OCI-M1 (cell line): ENCODE measurements around the gene ZNHIT3.
A peak's percentile ranks its signal among the peaks of the same experiment; 100 is the strongest.

Source experiments
- DNase-seq: peaks from one replicate; lab custom pipeline; 2025; lab: John Stamatoyannopoulos, UW

Gene ZNHIT3

DNA sequence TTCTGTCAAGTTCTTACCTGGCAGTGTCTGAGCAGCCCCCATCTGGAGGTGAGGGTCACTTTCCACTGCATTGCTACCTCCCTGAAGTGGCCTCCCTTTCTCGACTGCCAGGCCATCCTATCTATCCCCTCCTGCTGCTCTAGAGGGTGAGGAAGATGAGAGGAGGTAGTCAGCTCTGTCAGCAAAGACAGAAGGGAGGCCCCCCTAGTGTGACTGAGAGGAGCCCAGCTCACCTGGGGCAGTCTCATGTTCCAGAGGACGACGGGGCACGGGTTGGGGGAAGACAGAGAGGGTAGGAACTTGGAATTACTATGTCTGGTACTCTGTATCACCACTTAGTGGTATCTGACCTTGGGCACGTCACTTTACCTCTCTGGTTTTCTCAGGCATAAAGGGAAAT lies 26.2 kb downstream of the ZNHIT3 start:
- DNase-seq, result no peak

DNA sequence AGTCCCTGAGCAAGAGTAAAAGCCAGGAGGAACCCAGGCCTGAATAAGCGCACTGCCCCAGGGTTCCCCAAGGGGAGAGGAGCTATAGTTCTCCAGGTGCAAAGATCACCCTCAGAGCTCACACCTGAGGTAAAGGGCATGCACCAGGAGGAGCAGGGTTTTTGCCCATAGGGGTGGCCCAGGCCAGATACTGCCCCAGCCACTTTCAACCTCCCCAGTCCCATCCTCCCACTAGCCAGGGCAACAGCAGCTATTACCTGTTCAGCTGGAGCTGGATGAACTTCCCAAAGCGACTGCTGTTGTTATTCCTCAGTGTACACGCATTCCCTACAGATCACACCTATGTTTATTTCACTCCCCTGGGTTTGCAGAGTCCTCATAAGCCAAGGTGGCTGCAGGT lies 28.4 kb downstream of the ZNHIT3 start:
- DNase-seq, result no peak

DNA sequence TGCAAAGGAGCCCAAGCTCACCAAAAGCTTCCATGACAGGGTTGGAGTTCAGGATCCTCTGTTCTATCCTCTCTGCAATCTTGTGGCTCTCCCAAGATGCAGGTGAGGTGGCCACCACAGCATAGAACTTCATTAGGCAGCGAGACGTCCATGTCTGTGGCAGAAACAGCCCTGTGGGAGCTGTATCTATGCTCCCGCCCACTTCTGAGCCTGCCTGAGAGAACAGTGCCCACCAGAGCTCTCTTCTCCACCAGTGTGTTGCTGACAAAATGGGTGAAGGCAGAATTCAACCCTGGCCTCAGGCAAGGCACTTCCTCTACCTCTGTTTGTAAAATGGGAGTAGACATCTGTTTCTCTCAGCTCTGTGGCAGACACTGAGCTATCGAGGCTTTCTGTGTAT lies 29.4 kb downstream of the ZNHIT3 start:
- DNase-seq, result no peak

DNA sequence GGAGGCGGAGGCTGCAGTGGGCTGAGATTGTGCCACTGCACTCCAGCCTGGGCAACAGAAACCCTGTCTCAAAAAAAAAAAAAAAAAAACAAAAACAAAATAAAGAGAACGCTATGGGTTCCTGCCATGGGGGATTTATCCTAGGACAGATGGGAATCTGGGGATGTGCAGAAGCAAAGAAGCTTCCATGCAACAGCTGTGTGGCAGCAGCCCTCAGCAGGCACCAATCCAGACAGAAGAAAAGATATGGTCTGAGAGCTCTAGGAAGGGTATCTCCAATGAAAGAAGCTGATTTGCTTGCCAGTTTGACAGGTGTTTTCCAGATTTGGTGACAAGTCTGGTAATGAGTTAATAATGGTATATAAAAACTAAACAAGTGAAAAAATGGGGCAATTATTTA lies 36.6 kb downstream of the ZNHIT3 start:
- DNase-seq, result no peak

DNA sequence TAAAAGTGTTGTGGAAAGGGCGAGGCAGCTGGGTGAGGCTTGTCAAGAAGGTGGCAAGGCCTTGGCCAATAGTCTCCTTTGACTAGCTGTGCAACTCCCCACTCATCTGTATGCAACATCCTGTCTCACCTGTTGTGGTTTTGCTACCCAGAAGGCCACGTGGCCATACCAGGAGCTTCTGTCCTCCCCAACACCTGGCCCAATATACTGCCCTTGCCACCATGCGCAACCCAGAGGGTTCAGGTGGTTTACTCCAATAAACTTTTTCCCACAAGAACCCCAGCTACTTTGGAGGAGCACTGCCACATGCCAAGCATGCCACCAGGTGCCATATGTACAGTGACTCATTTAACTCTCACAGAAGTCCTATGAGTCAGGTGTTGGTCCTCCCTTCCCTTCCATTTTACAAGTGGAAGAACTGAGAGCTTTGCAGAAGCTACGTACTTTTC lies 38.0 kb downstream of the ZNHIT3 start:
- DNase-seq, result no peak

DNA sequence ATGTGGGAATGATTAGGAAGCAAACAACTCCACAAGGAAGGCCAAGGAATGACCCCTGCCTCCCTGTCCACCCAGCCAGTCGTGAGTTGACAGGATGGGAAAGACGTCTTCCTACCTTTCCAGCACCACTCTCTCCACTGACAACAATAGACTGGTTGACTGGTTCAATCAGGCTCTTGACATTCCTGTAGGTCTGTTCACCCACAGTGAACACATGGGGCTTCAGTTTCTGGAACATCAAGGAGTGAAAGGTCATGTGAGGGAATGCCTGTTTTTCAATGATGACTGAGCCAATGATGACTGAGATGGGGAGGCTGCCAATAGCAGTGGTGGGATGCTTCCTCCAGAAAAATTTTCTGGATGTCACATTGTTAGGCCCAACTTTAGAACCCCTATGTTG lies 38.6 kb downstream of the ZNHIT3 start:
- DNase-seq, result no peak

DNA sequence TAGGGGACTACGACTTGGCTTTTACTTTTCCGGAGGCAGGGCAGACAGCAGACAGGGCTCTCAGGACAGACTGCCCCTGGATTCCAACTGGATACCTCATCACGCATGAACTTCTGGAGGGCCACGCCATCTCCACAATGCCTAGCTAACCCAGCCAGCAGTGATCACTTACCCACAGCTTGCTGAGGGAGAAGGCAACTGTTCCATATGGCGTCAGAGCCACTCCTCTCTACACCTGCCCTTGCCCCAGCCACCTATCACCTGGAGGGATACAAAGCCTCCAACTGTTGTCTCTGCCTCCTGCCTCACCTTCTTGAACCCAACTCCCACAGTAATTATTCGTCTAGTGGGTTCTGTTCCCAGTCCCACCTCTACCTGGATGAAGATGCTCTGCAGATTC lies 39.4 kb downstream of the ZNHIT3 start:
- DNase-seq, result no peak

DNA sequence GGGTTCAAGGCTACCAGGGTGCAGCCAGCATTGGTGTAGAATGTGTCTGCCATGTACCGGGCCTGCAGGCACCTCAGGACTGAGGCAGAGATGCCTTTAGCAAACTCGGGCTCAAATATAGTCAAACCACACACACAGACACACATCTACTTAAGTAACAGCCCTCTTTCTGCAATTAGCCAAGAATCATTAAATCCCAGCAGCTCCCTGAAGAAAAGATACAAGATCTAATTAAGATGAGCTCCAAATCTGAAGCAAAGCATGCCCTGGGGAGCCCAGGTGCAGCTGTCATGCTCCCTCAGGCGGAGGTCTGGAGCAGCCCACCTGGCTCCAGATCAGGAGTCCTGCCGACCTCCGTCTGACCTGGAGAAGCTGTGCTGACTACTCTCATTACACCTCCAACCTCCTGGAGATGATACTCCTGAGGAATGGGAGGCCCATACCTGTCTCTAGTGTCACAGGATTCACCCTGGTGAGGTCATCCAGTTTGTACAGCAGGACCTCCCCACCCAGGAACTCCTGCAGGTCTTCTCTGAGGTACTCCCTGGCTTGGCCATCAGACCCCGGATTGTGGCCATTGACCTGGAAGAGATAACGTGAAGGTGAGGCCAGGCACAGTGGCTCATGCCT lies 41.3 kb downstream of the ZNHIT3 start:
- DNase-seq, result no peak

DNA sequence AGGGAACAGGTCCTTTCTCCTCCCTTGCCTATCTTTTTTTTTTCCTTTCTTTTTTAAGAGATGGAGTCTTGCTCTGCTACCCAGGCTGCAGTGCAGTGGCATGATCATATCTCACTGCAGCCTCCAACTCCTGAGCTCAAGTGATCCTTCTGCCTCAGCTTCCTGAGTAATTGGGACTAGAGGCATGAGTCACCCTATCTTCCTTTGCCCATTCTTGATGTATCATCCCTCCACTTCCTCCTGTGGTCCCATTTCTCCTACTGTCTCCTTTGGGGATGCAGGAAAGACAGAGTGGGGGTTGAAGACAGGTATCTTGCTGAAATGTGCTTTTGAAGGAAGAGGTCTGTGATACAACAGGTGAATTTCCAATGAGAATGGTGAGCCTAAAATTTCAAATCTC lies 42.6 kb downstream of the ZNHIT3 start:
- peak; percentile 12 for DNase-seq

DNA sequence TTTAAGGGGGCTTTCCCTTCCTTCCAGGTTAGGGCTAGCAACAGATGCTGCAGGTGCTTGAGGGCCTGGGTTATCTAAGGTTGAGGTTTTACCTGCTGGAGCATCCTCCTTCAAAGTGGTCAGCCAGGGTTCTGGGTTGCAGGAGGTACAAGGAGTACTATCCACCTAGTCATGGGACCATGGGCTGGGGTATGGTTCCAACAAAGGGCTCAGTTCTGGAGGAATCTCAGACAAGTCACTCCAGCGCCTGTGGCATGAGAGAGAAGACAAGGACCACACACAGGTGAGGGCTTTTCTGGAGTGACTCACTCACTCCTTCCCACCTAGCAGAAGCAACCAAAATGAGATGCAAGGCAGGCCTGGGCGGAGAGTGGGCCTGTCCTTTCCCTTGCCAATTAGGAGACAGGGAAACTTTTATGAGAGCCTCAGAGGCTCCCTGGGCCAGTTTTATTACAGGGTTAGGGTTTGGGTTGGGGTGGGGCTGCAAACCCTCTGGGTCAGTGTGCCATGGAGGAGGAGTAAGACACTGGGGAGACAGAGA lies 46.0 kb downstream of the ZNHIT3 start:
- no peak for DNase-seq

DNA sequence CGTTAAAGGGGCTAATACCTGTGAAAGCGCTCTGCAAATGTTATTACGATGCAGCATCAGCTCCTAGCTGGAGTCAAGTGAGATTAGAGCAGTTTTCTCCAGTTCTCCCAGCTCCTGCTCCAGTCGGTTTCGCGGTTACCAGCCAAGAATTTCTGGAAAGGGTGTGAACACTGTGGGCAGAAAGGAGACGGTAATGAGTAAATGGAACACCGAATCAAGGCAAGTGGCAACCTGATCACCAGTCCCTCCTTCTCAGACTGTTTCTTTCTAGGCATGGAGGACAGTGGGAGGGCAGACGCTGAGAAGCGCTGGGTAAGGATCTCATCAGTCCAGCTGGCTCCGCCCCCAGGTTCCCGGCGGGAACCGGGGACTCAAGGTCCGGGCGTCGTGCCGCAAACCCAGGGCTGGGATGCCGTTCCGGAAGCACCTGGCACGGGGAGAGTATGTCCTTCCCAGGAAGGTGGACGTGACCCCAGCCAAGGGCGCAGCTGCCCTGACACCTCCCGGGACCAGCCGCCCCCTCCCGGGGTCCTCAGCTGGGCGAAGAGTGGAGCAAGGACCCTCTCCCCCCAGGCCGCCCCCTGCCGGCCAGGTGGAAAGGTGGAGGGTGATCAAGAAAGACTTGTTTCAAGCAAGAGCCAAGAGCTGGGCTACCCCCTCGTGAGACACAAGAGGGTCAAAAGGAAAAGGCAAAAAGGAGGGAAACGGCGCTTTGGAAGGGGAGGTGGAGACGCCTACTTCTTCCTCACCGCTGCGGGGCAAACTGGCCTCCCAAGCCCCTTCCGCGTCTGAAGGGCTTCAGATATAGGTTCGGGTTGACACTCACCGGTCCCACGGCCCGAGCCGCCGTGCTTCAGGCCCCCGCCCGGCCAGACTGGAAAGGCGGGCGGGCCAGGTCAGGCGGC lies 47.7 kb downstream of the ZNHIT3 start:
- peak; percentile 80 for DNase-seq

DNA sequence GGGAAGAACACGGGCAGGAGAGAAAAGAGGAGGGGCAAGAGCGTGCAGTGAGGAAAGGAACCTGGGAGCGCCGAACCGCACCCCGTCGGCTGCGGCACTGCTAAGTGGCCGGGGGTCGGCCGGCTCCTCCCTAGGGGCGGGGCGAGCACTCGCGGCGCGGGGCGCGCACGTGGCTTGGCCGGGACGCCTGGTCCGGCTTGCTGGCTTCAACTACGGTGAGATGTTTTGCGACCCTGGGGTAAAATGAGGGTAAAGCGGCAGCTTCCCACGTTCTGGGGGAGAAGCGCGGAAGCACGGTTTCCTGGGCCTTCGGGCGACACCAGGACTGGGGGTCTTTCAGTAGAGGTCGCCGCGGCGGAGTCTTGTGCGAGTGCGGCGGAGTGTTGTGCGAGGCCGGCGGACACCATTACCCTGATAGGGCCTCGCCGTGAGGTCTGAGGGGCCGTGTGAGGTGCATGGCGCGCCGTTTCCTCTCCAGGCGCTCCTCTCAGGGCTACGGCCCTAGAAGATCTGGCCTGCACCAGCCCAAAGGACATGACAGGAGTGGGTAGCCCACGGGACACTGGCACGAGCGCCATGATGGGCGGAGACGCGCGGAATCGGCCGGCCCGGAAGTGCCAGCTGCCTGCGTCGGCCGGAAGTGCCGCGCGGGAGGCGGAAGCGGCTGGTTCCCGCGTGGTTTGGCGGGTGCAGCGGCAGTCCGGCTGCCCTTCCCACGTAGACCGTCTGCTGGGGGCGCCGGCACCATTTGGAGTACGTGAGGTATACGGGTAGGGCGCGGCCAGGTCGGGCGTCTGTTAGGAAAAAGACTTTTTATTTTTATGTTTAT lies 48.6 kb downstream of the ZNHIT3 start, which contains the start of the genes MYO19 and PIGW:
TSS of gene MYO19 (minus strand) at position 29 of the 829 bp plus-strand sequence. CDS start 2,330 bp downstream, outside the sequence.
TSS of gene PIGW (plus strand) at position 148 of the 829 bp plus-strand sequence. CDS start 2,115 bp downstream, outside the sequence.
- peak; percentile 94 for DNase-seq

DNA sequence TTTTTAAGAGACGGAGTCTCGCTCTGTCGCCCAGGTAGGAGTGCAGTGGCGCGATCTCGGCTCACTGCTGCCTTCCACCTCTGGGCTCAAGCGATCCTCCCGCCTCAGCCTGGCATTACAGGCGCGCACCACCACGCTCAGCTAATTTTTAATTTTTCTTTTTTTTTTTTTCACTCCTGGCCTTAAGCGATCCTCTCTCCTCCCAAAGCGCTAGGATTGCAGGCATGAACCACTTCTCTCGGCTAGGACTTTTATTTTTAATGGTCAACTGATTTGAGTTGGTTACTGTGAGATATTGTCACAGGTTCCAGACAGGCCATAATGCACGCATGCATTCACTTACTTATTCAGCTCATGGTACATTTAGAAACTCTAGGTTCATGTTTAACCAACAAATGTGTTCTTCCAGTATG lies 49.2 kb downstream of the ZNHIT3 start:
- no peak for DNase-seq

DNA sequence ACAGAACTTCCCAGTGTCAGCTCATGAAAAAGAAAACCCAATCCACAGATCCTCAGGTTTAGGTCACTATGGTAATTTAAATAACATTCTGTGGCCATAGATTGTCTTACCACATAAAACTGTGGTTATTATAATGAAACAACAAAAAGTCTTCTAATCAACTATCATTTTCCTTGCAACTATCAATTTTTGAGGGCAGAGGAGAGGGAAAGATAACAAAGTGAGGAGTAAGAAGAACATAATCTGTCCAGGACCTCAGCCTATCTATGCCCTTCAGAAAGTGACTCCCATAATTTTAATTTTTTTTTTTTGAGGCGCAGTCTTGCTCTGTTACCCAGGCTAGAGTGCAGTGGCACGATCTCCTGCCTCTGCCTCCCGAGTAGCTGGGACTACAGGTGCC lies 54.2 kb downstream of the ZNHIT3 start:
- peak; percentile 8 for DNase-seq

DNA sequence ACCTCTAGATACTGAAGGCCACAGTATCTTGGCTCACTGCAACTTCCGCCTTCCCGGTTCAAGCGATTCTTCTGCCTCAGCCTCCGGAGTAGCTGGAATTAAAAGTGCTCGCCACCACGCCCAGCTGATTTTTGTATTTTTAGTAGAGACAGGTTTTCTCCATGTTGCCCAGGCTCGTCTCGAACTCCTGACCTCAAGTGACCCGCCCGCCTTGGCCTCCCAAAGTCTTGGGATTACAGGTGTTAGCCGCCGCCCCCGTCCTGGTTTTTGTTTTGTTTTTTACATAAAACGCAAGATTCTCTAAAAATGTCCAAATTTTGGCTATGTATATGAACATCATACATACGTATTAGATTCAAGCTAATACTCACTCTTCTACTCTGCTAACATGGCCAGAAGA lies 56.3 kb downstream of the ZNHIT3 start:
- DNase-seq, result no peak

DNA sequence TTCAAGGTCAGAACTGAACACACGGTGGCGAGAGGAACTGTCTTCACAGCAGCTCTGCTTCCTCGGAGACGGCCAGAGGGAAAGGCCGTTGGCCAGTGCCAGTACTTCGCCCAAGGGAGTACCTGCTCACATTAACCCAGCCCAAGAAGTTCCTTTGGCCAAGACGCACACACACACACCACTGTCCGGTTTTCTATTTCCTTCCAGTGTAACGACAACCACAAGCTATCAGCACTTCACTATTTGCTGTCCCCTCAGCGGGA lies 57.5 kb downstream of the ZNHIT3 start:
- peak; percentile 81 for DNase-seq

DNA sequence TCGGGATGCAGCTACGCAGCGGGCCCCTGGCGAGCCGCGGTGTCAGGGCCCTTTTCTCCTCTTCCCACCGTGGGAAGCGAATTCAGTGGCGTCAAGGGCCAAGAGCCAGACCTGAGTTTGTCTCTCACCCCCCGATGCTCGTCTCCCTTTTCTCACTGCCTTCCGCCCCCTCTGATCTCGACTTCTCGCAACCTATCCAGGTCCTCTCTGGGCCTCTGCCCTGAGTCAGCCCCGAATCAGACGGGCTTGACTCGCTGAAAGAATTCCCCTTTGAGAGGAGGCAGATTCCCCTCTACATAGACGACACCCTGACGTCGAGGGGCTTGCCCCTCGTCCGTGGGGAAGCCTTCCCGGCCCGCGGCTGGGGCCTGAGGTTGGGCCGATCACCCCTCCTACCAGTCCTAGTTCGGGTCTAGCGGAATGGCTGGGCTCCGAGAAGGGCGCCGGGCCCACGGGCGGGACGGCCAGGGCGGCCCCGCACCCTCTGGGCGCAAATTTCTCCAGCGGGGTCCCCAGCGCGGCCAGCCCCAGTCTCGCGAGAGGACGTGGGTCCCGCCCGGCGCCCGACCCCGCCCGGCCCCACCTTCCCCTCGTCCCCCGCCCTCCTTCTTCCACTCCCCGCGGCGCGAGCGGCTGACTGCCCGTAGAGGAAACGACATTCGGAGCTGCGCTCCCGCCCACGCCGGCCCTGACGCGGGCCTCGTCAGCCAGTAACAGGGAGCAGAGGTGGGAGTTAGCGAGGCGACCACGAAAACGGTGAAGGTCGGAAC lies 58.0 kb downstream of the ZNHIT3 start, which contains the start of gene GGNBP2:
TSS of gene GGNBP2 (plus strand) at position 613 of the 770 bp plus-strand sequence. CDS start 806 bp downstream, outside the sequence.
- DNase-seq, result peak; percentile 94

DNA sequence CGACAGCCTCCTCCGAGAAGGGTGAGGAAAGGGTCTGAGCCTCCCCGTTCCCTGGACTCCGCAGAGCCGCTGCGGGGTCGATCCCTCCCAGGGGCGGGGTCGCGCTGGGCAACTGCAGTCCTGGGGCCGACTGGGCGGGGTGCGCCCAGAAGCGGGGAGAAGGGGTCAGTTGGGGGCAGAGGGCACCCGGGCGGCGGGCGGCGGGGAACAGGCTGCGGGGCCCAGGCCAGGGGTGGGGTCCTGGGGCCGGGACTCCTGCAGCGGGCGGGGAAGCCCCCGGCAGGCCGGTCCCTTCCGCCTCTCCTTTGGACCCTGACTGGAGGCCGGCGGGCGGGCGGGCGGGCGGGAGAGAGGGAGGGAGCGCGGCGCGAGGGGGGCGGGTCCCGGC lies 58.6 kb downstream of the ZNHIT3 start:
- no peak for DNase-seq
